Prostate gland (tissue), 2 donors: ENCODE data around the gene ARFGAP3. TPM values are rescaled to one million over a fixed set of nuclear protein-coding genes. Genes with fewer than 3 reads are reported as not detected.

Experiments
- DNase-seq: peaks from one replicate; pipeline ENCODE4 v3.0.0-alpha.2; 2019; ENCODE audit warnings: low spot score
- H3K27ac ChIP-seq, 2 donors: fragments of 200-600 bp; sonication (generic); 2 replicates each; pipeline ENCODE4 v1.5.1; 2017 to 2019
- H3K27me3 ChIP-seq: fragments of 200-600 bp; sonication (generic); replicated peaks from 2 replicates; pipeline ENCODE4 v1.5.1; 2019; ENCODE audit not compliant: insufficient read depth
- H3K36me3 ChIP-seq, 2 donors: fragments of 200-600 bp; sonication (generic); 1 replicate in 1 of 2; 2 replicates in 1 of 2; pipeline versions ENCODE4 v1.5.1 to v1.8.1; 2017 to 2019
- H3K4me1 ChIP-seq: fragments of 200-600 bp; sonication (generic); replicated peaks from 2 replicates; pipeline ENCODE4 v1.5.1; 2019
- H3K4me3 ChIP-seq, 2 donors: fragments of 200-600 bp; sonication (generic); 2 replicates each; pipeline ENCODE4 v1.5.1; 2017 to 2019
- H3K9me3 ChIP-seq: fragments of 200-600 bp; sonication (generic); 2 replicates; pipeline ENCODE4 v1.5.1; 2017
- CTCF ChIP-seq, 4 experiments: fragments of 200-600 bp in 2 of 4; fragments of 450-650 bp in 2 of 4; sonication (generic) in 2 of 4; IDR thresholded peaks; 1 replicate in 3 of 4; 2 replicates in 1 of 4; pipeline ENCODE4 v1.5.1; 2016 to 2019; ENCODE audit warnings: antibody characterized with exemption in 4 of 4, mild to moderate bottlenecking in 2 of 4, moderate library complexity in 2 of 4
- POLR2A ChIP-seq: fragments of 450-650 bp; IDR thresholded peaks from one replicate; pipeline ENCODE4 v1.6.1; 2016; ENCODE audit warnings: antibody characterized with exemption, mild to moderate bottlenecking
- POLR2AphosphoS5 ChIP-seq: sonication (generic); formaldehyde crosslinking; IDR thresholded peaks from one replicate; pipeline ENCODE4 v1.6.1; 2017; ENCODE audit warnings: antibody characterized with exemption
- WGBS: methylation state at CpG from one replicate; pipeline ENCODE4 v1.1.5; 2018; 5-methylcytosine and 5-hydroxymethylcytosine counted together
- intact Hi-C: fragments of 100-400 bp; cut with DNase I; formaldehyde crosslinking; loops from one replicate; pipeline ENCODE4 v1.14.2; 2022
- total RNA-seq, 2 donors: library from RNA; depleted of rRNA; stranded (reverse); fragments of >200 nt; gene quantifications; one replicate each; pipeline ENCODE4 v1.1.0, GENCODE V29; 2016

The ARFGAP3 gene
- total RNA-seq, 2 donors from 2014 or later: 92.9 to 127 TPM

- H3K9me3 ChIP-seq: no peaks in the 10 kb centered on the region
- whole genome bisulfite sequencing: 76% methylated on average over 10 of the region's 10 CpGs
- intact Hi-C loops: no loop called here
- peak overlapping the region in 1 of 2 donors; percentile 12 for H3K27ac ChIP-seq
- H3K4me1 ChIP-seq: peaks cover 3% of the 10 kb centered on the region
- H3K27me3 ChIP-seq: no peaks in the 10 kb centered on the region
- no peak for TF ChIP-seq CTCF (IDR thresholded peaks at IDR 0.05)
- no peak for TF ChIP-seq POLR2A
- no peak for TF ChIP-seq POLR2AphosphoS5
- H3K4me3 ChIP-seq: no peak overlapping the region
- DNase-seq: no peak
- peaks cover 11 to 14% of the 10 kb centered on the region in 2 donors for H3K36me3 ChIP-seq
Observed at GRCh38 chr22:42881982-42882656, 25.0 kb upstream of the ARFGAP3 start.

- Histone ChIP-seq H3K27me3 (no peaks in the 10 kb centered on the region), H3K27ac (no peak overlapping the region), H3K36me3 (peaks cover 14 to 18% of the 10 kb centered on the region in 2 donors), H3K4me3 (no peak overlapping the region), H3K9me3 (no peaks in the 10 kb centered on the region), H3K4me1 (peaks cover 3% of the 10 kb centered on the region)
- WGBS: 94% methylated on average over 12 of the region's 12 CpGs
- TF ChIP-seq CTCF (IDR thresholded peaks at IDR 0.05) (no peak), POLR2AphosphoS5 (no peak), POLR2A (no peak)
- no peak for DNase-seq
- intact Hi-C loops: no loop called here
Observed at GRCh38 chr22:42881298-42881697, 24.2 kb upstream of the ARFGAP3 start.

GRCh38 chr22:42880815-42881214 lies 23.7 kb upstream of the ARFGAP3 start:
- H3K36me3 ChIP-seq: peaks cover 15 to 23% of the 10 kb centered on the region in 2 donors
- intact Hi-C loops: no loop called here
- no peak for DNase-seq
- no peak overlapping the region for H3K27ac ChIP-seq
- 89% methylated on average over 7 of the region's 8 CpGs for WGBS
- H3K4me1 ChIP-seq: peaks cover 3% of the 10 kb centered on the region
- H3K4me3 ChIP-seq: no peak overlapping the region
- TF ChIP-seq POLR2AphosphoS5: no peak
- no peak for TF ChIP-seq POLR2A
- TF ChIP-seq CTCF (IDR thresholded peaks at IDR 0.05): no peak
- no peaks in the 10 kb centered on the region for H3K9me3 ChIP-seq
- no peaks in the 10 kb centered on the region for H3K27me3 ChIP-seq

- peaks cover 15 to 26% of the 10 kb centered on the region in 2 donors for H3K36me3 ChIP-seq
- no peak for DNase-seq
- H3K27me3 ChIP-seq: no peaks in the 10 kb centered on the region
- 74% methylated on average over 13 of the region's 14 CpGs for WGBS
- peak overlapping the region in 1 of 2 donors; percentile 43 for H3K27ac ChIP-seq
- no peak overlapping the region for H3K4me3 ChIP-seq
- peaks cover 3% of the 10 kb centered on the region for H3K4me1 ChIP-seq
- no peaks in the 10 kb centered on the region for H3K9me3 ChIP-seq
- intact Hi-C loops: no loop called here
- no peak for TF ChIP-seq POLR2A
- TF ChIP-seq CTCF (IDR thresholded peaks at IDR 0.05): no peak
- TF ChIP-seq POLR2AphosphoS5: peak; percentile 16
Observed at GRCh38 chr22:42879371-42880021, 22.4 kb upstream of the ARFGAP3 start.
